Kidney (tissue), 14 donors: ENCODE measurements around the gene GRK2. TPM values are rescaled to one million over a fixed set of nuclear protein-coding genes. Genes with fewer than 3 reads are reported as not detected.

ENCODE experiments used
- DNase-seq, 5 donors: peaks; one replicate each; pipeline ENCODE4 v3.0.0-alpha.2; 2013 to 2020
- FAIRE-seq: peaks from 2 replicates; lab custom pipeline; 2012; peaks lifted over from hg19 to GRCh38; lab: Jason Lieb, UNC
- H3K27ac ChIP-seq, 2 donors: one replicate each; pipeline ENCODE4 v1.7.0; 2013; ENCODE audit warnings: low read depth in 2 of 2, low read length in 2 of 2, inconsistent platforms in 1 of 2
- H3K27me3 ChIP-seq: one replicate; pipeline ENCODE4 v1.7.1; 2013; ENCODE audit warnings: low read length, inconsistent platforms; ENCODE audit not compliant: control insufficient read depth, insufficient read depth
- H3K36me3 ChIP-seq, 3 donors: one replicate each; pipeline versions ENCODE4 v1.7.0 to v1.7.1; 2013; ENCODE audit warnings: low read length in 3 of 3, control low read depth in 1 of 3, inconsistent platforms in 1 of 3; ENCODE audit not compliant: insufficient read depth in 3 of 3, control insufficient read depth in 2 of 3
- H3K4me1 ChIP-seq, 3 donors: one replicate each; pipeline versions ENCODE4 v1.7.0 to v1.7.1; 2013; ENCODE audit warnings: low read length in 3 of 3, inconsistent platforms in 1 of 3, low read depth in 1 of 3; ENCODE audit not compliant: control insufficient read depth in 2 of 3, insufficient read depth in 2 of 3
- H3K4me3 ChIP-seq, 3 donors: one replicate each; pipeline versions ENCODE4 v1.7.0 to v1.8.1; 2013; ENCODE audit warnings: low read length in 3 of 3, control low read depth in 1 of 3, inconsistent platforms in 1 of 3
- H3K9ac ChIP-seq, 3 donors: one replicate each; pipeline versions ENCODE4 v1.7.0 to v1.7.1; 2013; ENCODE audit warnings: low read length in 3 of 3, control low read depth in 1 of 3, inconsistent platforms in 1 of 3
- H3K9me3 ChIP-seq, 3 donors: one replicate each; pipeline versions ENCODE4 v1.7.0 to v1.7.1; 2013; ENCODE audit warnings: low read length in 3 of 3, control low read depth in 1 of 3, inconsistent platforms in 1 of 3; ENCODE audit not compliant: control insufficient read depth in 2 of 3, insufficient read depth in 1 of 3
- CTCF ChIP-seq: IDR thresholded peaks from 3 replicates; pipeline ENCODE4 v1.5.1; 2012; ENCODE audit warnings: mild to moderate bottlenecking, moderate library complexity, borderline replicate concordance; ENCODE audit not compliant: insufficient read depth; ENCODE audit errors: extremely low read depth
- intact Hi-C: fragments of 100-400 bp; cut with DNase I; formaldehyde crosslinking; loops from one replicate; pipeline ENCODE4 v1.11.1; 2022
- polyA plus RNA-seq: library from polyadenylated mRNA; stranded (reverse); fragments of 350-450 nt; fragmentation: Illumina TruSeq; extraction: RNeasy Lipid Tissue Mini Kit (QIAGEN cat#74804); gene quantifications from one replicate; pipeline ENCODE4 v1.2.3, GENCODE V29; 2014; ENCODE audit warnings: low read depth, low replicate concordance; ENCODE audit not compliant: insufficient read depth
- total RNA-seq: library from RNA; stranded (reverse); fragmentation: NEBNext Ultra II Directional; extraction: Animal tissue kit (Norgen Biotek cat#: 25700); gene quantifications from one replicate; pipeline ENCODE4 v1.2.1, GENCODE V29; 2021
- donor health status: control.
- donor health status: control.
- donor health status: control.
- donor health status: control.
- donor health status: control.
- donor health status: DM: yes; HTN: yes; CAD: no.
- donor health status: Normal renal cell carcinoma (clear cell type).

The GRK2 gene
- total and polyA plus RNA-seq, 2 donors from 2014 or later: 28.2 to 80.8 TPM

GRCh38 chr11:67275606-67276409 lies 9.5 kb downstream of the GRK2 start:
- H3K9me3 ChIP-seq: no peaks in the 10 kb centered on the region
- H3K36me3 ChIP-seq: peaks cover 0 to 17% (median 4%) of the 10 kb centered on the region in 3 donors
- H3K4me1 ChIP-seq: peaks cover 4 to 64% (median 32%) of the 10 kb centered on the region in 3 donors
- H3K27ac ChIP-seq: peak overlapping the region in 1 of 2 donors; percentile 42
- FAIRE-seq (no peak), DNase-seq (peak in 2 of 5 donors; percentile 38 to 76)
- H3K27me3 ChIP-seq: no peaks in the 10 kb centered on the region
- intact Hi-C loops: no loop called here
- no peak overlapping the region for H3K4me3 ChIP-seq
- no peak overlapping the region for H3K9ac ChIP-seq
- TF ChIP-seq CTCF: no peak

- FAIRE-seq: no peak
- Histone ChIP-seq H3K9ac (peak overlapping the region in 1 of 3 donors; percentile 26), H3K27ac (peak overlapping the region; percentile 79 to 84), H3K4me1 (peaks cover 0 to 55% (median 22%) of the 10 kb centered on the region in 3 donors), H3K9me3 (no peaks in the 10 kb centered on the region), H3K36me3 (peaks cover 0 to 21% (median 7%) of the 10 kb centered on the region in 3 donors), H3K4me3 (no peak overlapping the region), H3K27me3 (no peaks in the 10 kb centered on the region)
- TF ChIP-seq CTCF: no peak
- intact Hi-C loops: no loop called here
- peak in 4 of 5 donors; percentile 40 to 82 (median 60) for DNase-seq
Observed at GRCh38 chr11:67276781-67277230, 10.5 kb downstream of the GRK2 start.

DNA sequence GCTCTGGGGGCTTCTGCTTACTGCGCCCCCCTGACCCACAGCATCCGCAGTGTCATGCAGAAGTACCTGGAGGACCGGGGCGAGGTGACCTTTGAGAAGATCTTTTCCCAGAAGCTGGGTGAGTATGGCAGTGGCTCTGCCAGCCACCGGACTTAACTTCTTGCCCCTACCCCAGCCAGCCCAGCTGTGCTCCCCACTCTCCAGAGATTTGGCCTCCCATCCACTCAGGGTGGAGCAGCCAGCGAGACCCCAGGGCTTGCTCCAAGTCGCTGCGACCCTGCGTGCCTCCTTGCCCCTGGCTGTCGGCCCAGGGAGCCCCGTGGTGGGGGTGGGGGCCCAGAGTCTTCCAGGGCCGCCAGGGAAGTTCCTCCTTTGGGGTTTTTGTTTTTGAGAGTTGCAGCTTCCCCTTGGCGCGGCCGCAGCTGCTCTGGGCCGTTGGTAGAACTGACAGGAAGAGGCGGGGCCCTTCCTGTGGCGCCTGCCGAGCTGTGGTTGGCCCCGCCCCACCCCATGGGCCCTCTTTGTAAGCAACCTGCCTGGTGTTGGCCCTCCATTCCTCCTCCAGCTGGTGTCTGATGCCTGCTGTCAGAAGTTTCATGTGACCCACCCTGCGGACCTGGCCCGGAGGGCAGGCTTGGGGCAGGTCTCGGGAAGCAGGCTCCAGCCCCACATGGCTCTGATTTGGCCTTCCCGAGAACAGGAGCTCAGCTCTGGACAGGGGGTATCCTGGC lies 11.1 kb downstream of the GRK2 start:
- Histone ChIP-seq H3K4me1 (peaks cover 0 to 49% (median 16%) of the 10 kb centered on the region in 3 donors), H3K9ac (peak overlapping the region in 1 of 3 donors; percentile 26), H3K9me3 (no peaks in the 10 kb centered on the region), H3K36me3 (peaks cover 0 to 27% (median 10%) of the 10 kb centered on the region in 3 donors), H3K4me3 (no peak overlapping the region), H3K27ac (peak overlapping the region; percentile 79 to 84), H3K27me3 (no peaks in the 10 kb centered on the region)
- TF ChIP-seq CTCF: no peak
- no peak for FAIRE-seq
- DNase-seq: peak in 4 of 5 donors; percentile 69 to 96 (median 82)
- intact Hi-C loops: no loop called here
